ENCODE results near the gene GID8. TPM values are rescaled to one million over a fixed set of nuclear protein-coding genes. Genes with fewer than 3 reads are reported as not detected.

GID8 gene
- total and polyA plus RNA-seq, 2 experiments from 2014 or later, result 41.8 to 106 TPM

- H3K4me2 ChIP-seq, result no peak overlapping the region
- no peak overlapping the region for H3K4me3 Mint-ChIP-seq
- peaks cover 24% of the 10 kb centered on the region for H3K4me1 Mint-ChIP-seq
- ATAC-seq, result no peak
- H3K79me2 ChIP-seq (replicated peaks; ENCODE audit: insufficient read depth), result no peaks in the 10 kb centered on the region
- TF ChIP-seq ZNF114 (CRISPR knock-in tag; IDR thresholded peaks at IDR 0.05) (no peak), CREB1 (CRISPR knock-in tag; IDR thresholded peaks at IDR 0.05; ENCODE audit: low read depth) (no peak), NANOG (IDR thresholded peaks at IDR 0.05; ENCODE audit: borderline replicate concordance) (no peak), EZH2 (IDR thresholded peaks at IDR 0.05; ENCODE audit: low read depth, unreplicated experiment) (no peak), CTCF (conservative IDR thresholded peaks at IDR 0.05; ENCODE audit: low read depth in 2 of 2) (no peak)
- H3K9me3 Mint-ChIP-seq, result no peaks in the 10 kb centered on the region
- peaks cover 25% of the 10 kb centered on the region for H4K20me1 ChIP-seq (replicated peaks; ENCODE audit: insufficient read depth)
- peaks cover 8% of the 10 kb centered on the region for H3K4me1 ChIP-seq (ENCODE audit: insufficient read depth)
- no peak for DNase-seq (ENCODE audit: low spot score)
- no peak overlapping the region for H3K4me3 ChIP-seq
- H3K9me2 ChIP-seq (ENCODE audit: insufficient read depth), result no peaks in the 10 kb centered on the region
- H3K27me3 ChIP-seq (ENCODE audit: insufficient read depth), result no peaks in the 10 kb centered on the region
- H3K27ac Mint-ChIP-seq, result no peak overlapping the region
- no peak overlapping the region for H2AFZ ChIP-seq
- H3K36me3 ChIP-seq (ENCODE audit: insufficient read depth), result peaks cover 77% of the 10 kb centered on the region
- H3K27me3 Mint-ChIP-seq (ENCODE audit: insufficient read depth, low read depth, poor library complexity), result peaks cover 16% of the 10 kb centered on the region
- H3K27ac ChIP-seq (ENCODE audit: low read depth), result no peak overlapping the region
- H3F3A ChIP-seq (replicated peaks; ENCODE audit: low read depth), result peaks cover 91% of the 10 kb centered on the region
- peaks cover 88% of the 10 kb centered on the region for H3K36me3 Mint-ChIP-seq (ENCODE audit: low read depth)
These were observed 48.1 kb upstream of the GID8 start for GRCh38 chr20:62889871-62890270.

DNA sequence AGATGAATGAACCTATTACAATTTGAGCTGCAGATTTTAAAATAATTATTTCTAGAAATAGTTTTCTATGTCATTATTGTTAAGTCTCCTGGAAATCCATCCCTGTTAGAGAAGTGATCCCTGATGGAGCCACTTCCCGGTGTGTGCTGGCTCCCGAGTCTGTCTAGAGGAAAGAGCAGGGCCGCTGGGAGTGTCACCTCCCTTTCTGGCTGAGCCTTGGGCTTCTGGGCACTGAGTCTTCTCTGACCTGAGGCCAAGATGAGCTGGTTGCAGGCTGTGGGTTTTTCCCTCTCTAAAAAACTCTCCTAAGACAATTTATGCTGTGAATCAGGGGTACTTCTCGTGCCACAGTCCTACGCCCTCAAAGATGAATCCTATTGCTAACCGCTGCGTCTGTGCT, 47.5 kb upstream of the GID8 start:
- peaks cover 81% of the 10 kb centered on the region for H3K36me3 ChIP-seq (ENCODE audit: insufficient read depth)
- no peak overlapping the region for H3K27ac Mint-ChIP-seq
- H3K27me3 ChIP-seq (ENCODE audit: insufficient read depth), result no peaks in the 10 kb centered on the region
- peaks cover 94% of the 10 kb centered on the region for H3K36me3 Mint-ChIP-seq (ENCODE audit: low read depth)
- H3K4me1 Mint-ChIP-seq, result peaks cover 19% of the 10 kb centered on the region
- H3K4me1 ChIP-seq (ENCODE audit: insufficient read depth), result peaks cover 6% of the 10 kb centered on the region; the same call in 1 of the 2 replicates
- no peak overlapping the region for H3K4me2 ChIP-seq
- DNase-seq (ENCODE audit: low spot score), result no peak
- no peak overlapping the region for H3K4me3 Mint-ChIP-seq
- H3K9me3 Mint-ChIP-seq, result no peaks in the 10 kb centered on the region; the same call in 2 of the 3 replicates
- peaks cover 27% of the 10 kb centered on the region for H4K20me1 ChIP-seq (replicated peaks; ENCODE audit: insufficient read depth)
- no peak for TF ChIP-seq ZNF114 (CRISPR knock-in tag; IDR thresholded peaks at IDR 0.05)
- no peak for TF ChIP-seq ZNF462 (CRISPR knock-in tag; IDR thresholded peaks at IDR 0.05)
- TF ChIP-seq ZNF331 (CRISPR knock-in tag; IDR thresholded peaks at IDR 0.05; ENCODE audit: low read depth), result no peak
- no peak for TF ChIP-seq STAT1 (IDR thresholded peaks at IDR 0.05; ENCODE audit: unreplicated experiment)
- TF ChIP-seq, protein P1, sequence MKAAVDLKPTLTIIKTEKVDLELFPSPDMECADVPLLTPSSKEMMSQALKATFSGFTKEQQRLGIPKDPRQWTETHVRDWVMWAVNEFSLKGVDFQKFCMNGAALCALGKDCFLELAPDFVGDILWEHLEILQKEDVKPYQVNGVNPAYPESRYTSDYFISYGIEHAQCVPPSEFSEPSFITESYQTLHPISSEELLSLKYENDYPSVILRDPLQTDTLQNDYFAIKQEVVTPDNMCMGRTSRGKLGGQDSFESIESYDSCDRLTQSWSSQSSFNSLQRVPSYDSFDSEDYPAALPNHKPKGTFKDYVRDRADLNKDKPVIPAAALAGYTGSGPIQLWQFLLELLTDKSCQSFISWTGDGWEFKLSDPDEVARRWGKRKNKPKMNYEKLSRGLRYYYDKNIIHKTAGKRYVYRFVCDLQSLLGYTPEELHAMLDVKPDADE (IDR thresholded peaks at IDR 0.05), result no peak
- no peak overlapping the region for H3K27ac ChIP-seq (ENCODE audit: low read depth)
- H3F3A ChIP-seq (replicated peaks; ENCODE audit: low read depth), result peaks cover 89% of the 10 kb centered on the region
- H2AFZ ChIP-seq, result no peak overlapping the region
- H3K27me3 Mint-ChIP-seq (ENCODE audit: insufficient read depth, low read depth, poor library complexity), result peaks cover 19% of the 10 kb centered on the region
- no peak overlapping the region for H3K4me3 ChIP-seq
- no peaks in the 10 kb centered on the region for H3K79me2 ChIP-seq (replicated peaks; ENCODE audit: insufficient read depth)
- H3K9me2 ChIP-seq (ENCODE audit: insufficient read depth), result no peaks in the 10 kb centered on the region
- no peak for ATAC-seq

Data from GM23338 (cell line).